RWPE2 (cell line): ENCODE measurements around the gene FBXO42.

ENCODE experiments used
- ATAC-seq: fragments of 200-7000 bp; cut with Tn5 transposase; 3 replicates; pipeline ENCODE4 v1.9.1; 2021; ENCODE audit warnings: low read depth
- DNase-seq: peaks from one replicate; pipeline ENCODE4 v3.0.0-alpha.2; 2020; ENCODE audit warnings: low spot score
- H3K27ac ChIP-seq: fragments of 450-650 bp; 2 replicates; pipeline ENCODE4 v1.5.1; 2017; ENCODE audit warnings: mild to moderate bottlenecking; ENCODE audit not compliant: poor library complexity, severe bottlenecking
- H3K27me3 ChIP-seq: fragments of 250-450 bp; sonication (Bioruptor Pico); 2 replicates; pipeline ENCODE4 v1.5.1; 2021; ENCODE audit warnings: mild to moderate bottlenecking, moderate library complexity; ENCODE audit not compliant: insufficient read depth, poor library complexity, severe bottlenecking
- H3K36me3 ChIP-seq: fragments of 250-450 bp; sonication (Bioruptor Pico); 2 replicates; pipeline ENCODE4 v1.5.1; 2020; ENCODE audit warnings: low read depth, mild to moderate bottlenecking, moderate library complexity
- H3K4me1 ChIP-seq: fragments of 250-450 bp; sonication (Bioruptor Pico); 2 replicates; pipeline ENCODE4 v1.5.1; 2021; ENCODE audit warnings: mild to moderate bottlenecking, moderate library complexity; ENCODE audit not compliant: insufficient read depth, poor library complexity, severe bottlenecking
- H3K4me3 ChIP-seq: fragments of 250-450 bp; sonication (Bioruptor Pico); 2 replicates; pipeline ENCODE4 v1.5.1; 2021; ENCODE audit warnings: mild to moderate bottlenecking, moderate library complexity; ENCODE audit not compliant: severe bottlenecking
- H3K9me3 ChIP-seq: fragments of 250-450 bp; sonication (Bioruptor Pico); 2 replicates; pipeline ENCODE4 v1.5.1; 2021; ENCODE audit warnings: mild to moderate bottlenecking, moderate library complexity; ENCODE audit not compliant: severe bottlenecking
- CTCF ChIP-seq: fragments of 450-650 bp; IDR thresholded peaks from one replicate; pipeline ENCODE4 v1.5.1; 2017; ENCODE audit warnings: mild to moderate bottlenecking, moderate library complexity; ENCODE audit not compliant: poor library complexity, severe bottlenecking

The FBXO42 gene

DNA sequence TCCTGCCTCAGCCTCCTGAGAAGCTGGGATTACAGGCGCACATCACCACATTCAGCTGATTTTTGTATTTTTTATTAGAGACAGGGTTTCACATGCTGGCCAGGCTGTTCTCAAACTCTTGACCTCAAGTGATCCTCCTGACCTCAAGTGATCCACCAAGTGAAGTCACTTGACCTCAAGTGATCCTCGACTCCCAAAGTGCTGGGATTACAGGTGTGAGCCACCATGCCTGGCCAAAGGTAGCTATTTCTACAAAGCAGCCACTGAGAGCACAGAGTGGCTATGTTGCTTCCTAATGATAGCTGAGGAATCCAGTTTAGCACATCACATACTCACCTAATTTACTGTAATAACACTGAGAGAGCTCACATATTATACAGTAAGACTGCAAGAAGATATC lies 70.5 kb downstream of the FBXO42 start:
- no peak for DNase-seq

DNA sequence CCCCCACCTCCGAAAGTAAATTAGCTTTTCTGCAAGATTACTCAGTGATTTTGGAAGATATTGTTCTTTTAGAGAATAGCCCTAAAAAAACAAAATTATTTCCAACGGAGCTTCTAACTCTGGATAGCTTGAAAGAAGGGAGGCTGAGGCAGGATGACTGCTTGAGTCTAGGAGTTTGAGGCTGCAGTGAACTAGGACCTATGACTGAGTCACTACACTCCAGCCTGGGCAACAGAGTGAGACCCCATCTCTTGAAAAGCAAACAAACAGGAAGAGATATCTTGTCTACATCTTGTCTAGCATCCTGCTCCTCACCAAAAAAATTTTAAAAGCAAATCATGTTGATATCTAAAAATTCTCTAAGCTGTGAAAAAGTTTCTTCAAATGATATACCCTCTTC lies 73.1 kb downstream of the FBXO42 start:
- Histone ChIP-seq H3K27me3 (no peaks in the 10 kb centered on the region), H3K4me1 (no peaks in the 10 kb centered on the region), H3K9me3 (no peaks in the 10 kb centered on the region), H3K27ac (no peak overlapping the region), H3K4me3 (no peak overlapping the region), H3K36me3 (peaks cover 8% of the 10 kb centered on the region)
- no peak for ATAC-seq
- DNase-seq = no peak
- TF ChIP-seq CTCF = no peak

More for the DNA sequence above, 70.5 kb downstream of the FBXO42 start:
- H3K4me3 ChIP-seq = no peak overlapping the region
- H3K27ac ChIP-seq = no peak overlapping the region
- no peaks in the 10 kb centered on the region for H3K9me3 ChIP-seq
- no peak for ATAC-seq
- no peak for TF ChIP-seq CTCF
- H3K4me1 ChIP-seq = no peaks in the 10 kb centered on the region
- no peaks in the 10 kb centered on the region for H3K27me3 ChIP-seq
- H3K36me3 ChIP-seq = peaks cover 17% of the 10 kb centered on the region

- no peak for TF ChIP-seq CTCF
- Histone ChIP-seq H3K27ac (no peak overlapping the region), H3K27me3 (no peaks in the 10 kb centered on the region), H3K4me1 (no peaks in the 10 kb centered on the region), H3K36me3 (0 out of 2 replicates have a peak, but pooled peaks cover 3% of the 10 kb centered on the region), H3K9me3 (no peaks in the 10 kb centered on the region), H3K4me3 (no peak overlapping the region)
- DNase-seq (no peak), ATAC-seq (no peak)
Measured at GRCh38 chr1:16276302-16277030, 75.8 kb downstream of the FBXO42 start.

GRCh38 chr1:16275591-16275990 lies 76.7 kb downstream of the FBXO42 start:
- Histone ChIP-seq H3K9me3 (no peaks in the 10 kb centered on the region), H3K4me3 (no peak overlapping the region), H3K27ac (no peak overlapping the region), H3K27me3 (no peaks in the 10 kb centered on the region), H3K4me1 (no peaks in the 10 kb centered on the region), H3K36me3 (0 out of 2 replicates have a peak, but pooled peaks cover 3% of the 10 kb centered on the region)
- DNase-seq = no peak
- TF ChIP-seq CTCF = no peak
- ATAC-seq = no peak

- H3K9me3 ChIP-seq = no peaks in the 10 kb centered on the region
- H3K4me3 ChIP-seq = no peak overlapping the region
- H3K27ac ChIP-seq = no peak overlapping the region
- ATAC-seq = no peak
- H3K27me3 ChIP-seq = no peaks in the 10 kb centered on the region
- no peak for TF ChIP-seq CTCF
- H3K36me3 ChIP-seq = no peaks in the 10 kb centered on the region
- H3K4me1 ChIP-seq = no peaks in the 10 kb centered on the region
- no peak for DNase-seq
Measured at GRCh38 chr1:16267690-16268180, 84.5 kb downstream of the FBXO42 start.
